ENCODE data around the gene SOX8. TPM values are rescaled to one million over a fixed set of nuclear protein-coding genes. Genes with fewer than 3 reads are reported as not detected.

SOX8 gene
- total RNA-seq, 1 donor from 2014 or later = 0.27 TPM

GRCh38 chr16:977081-977701 lies 4.4 kb upstream of the SOX8 start:
- Mint-ChIP-seq H3K4me3 (ENCODE audit: unreplicated experiment) (no peak overlapping the region), H3K36me3 (ENCODE audit: unreplicated experiment) (no peaks in the 10 kb centered on the region), H3K4me1 (ENCODE audit: unreplicated experiment) (peaks cover 1% of the 10 kb centered on the region), H3K27me3 (ENCODE audit: unreplicated experiment) (peaks cover 11% of the 10 kb centered on the region), H3K9me3 (ENCODE audit: unreplicated experiment) (no peaks in the 10 kb centered on the region), H3K27ac (ENCODE audit: unreplicated experiment) (no peak overlapping the region)
- TF ChIP-seq, protein P1, sequence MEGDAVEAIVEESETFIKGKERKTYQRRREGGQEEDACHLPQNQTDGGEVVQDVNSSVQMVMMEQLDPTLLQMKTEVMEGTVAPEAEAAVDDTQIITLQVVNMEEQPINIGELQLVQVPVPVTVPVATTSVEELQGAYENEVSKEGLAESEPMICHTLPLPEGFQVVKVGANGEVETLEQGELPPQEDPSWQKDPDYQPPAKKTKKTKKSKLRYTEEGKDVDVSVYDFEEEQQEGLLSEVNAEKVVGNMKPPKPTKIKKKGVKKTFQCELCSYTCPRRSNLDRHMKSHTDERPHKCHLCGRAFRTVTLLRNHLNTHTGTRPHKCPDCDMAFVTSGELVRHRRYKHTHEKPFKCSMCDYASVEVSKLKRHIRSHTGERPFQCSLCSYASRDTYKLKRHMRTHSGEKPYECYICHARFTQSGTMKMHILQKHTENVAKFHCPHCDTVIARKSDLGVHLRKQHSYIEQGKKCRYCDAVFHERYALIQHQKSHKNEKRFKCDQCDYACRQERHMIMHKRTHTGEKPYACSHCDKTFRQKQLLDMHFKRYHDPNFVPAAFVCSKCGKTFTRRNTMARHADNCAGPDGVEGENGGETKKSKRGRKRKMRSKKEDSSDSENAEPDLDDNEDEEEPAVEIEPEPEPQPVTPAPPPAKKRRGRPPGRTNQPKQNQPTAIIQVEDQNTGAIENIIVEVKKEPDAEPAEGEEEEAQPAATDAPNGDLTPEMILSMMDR (IDR thresholded peaks at IDR 0.05) = no peak
- no peak for DNase-seq (ENCODE audit: extremely low spot score, unreplicated experiment)

DNA sequence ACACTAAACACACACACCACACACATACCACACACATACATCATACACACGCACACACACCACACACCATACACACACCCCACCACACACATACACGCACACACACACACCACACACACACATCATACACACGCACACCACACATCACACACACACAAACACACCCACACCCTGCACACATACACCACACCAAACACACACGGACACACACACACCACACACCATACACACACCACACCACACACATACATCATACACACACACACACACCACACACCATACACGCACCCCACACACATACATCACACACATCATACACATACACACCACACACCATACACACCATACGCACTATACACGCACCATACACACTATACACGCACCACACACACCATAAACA lies 3.7 kb upstream of the SOX8 start:
- no peaks in the 10 kb centered on the region for H3K36me3 Mint-ChIP-seq (ENCODE audit: unreplicated experiment)
- no peak overlapping the region for H3K27ac Mint-ChIP-seq (ENCODE audit: unreplicated experiment)
- no peak for DNase-seq (ENCODE audit: extremely low spot score, unreplicated experiment)
- TF ChIP-seq, protein P1 (IDR thresholded peaks at IDR 0.05) = no peak
- no peaks in the 10 kb centered on the region for H3K9me3 Mint-ChIP-seq (ENCODE audit: unreplicated experiment)
- H3K27me3 Mint-ChIP-seq (ENCODE audit: unreplicated experiment) = peaks cover 15% of the 10 kb centered on the region
- H3K4me3 Mint-ChIP-seq (ENCODE audit: unreplicated experiment) = no peak overlapping the region
- peaks cover 4% of the 10 kb centered on the region for H3K4me1 Mint-ChIP-seq (ENCODE audit: unreplicated experiment)

GRCh38 chr16:978403-978802 lies 3.2 kb upstream of the SOX8 start:
- no peaks in the 10 kb centered on the region for H3K36me3 Mint-ChIP-seq (ENCODE audit: unreplicated experiment)
- H3K27ac Mint-ChIP-seq (ENCODE audit: unreplicated experiment) = no peak overlapping the region
- H3K27me3 Mint-ChIP-seq (ENCODE audit: unreplicated experiment) = peaks cover 17% of the 10 kb centered on the region
- DNase-seq (ENCODE audit: extremely low spot score, unreplicated experiment) = no peak
- peaks cover 4% of the 10 kb centered on the region for H3K4me1 Mint-ChIP-seq (ENCODE audit: unreplicated experiment)
- no peaks in the 10 kb centered on the region for H3K9me3 Mint-ChIP-seq (ENCODE audit: unreplicated experiment)
- H3K4me3 Mint-ChIP-seq (ENCODE audit: unreplicated experiment) = no peak overlapping the region
- TF ChIP-seq, protein P1 (IDR thresholded peaks at IDR 0.05) = no peak

DNA sequence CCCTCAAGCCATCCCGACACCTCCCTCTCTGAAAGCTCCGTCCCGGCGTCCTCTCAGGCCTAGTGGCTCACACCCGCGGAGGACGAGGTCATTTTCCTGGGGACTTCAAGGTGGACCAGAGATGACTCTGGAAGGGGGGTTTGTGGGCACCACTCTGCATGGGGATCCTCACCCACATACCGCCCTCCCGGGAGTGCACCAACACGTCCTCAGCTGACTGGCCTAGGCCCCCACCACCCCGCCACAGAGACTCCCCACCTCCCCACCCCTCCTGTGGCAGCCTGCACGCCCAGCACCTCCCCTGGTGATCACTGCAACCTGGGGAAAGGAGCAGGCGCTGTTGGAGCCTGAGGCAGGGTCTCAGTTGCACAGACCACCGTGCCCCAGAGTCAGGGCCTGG lies 2.4 kb upstream of the SOX8 start:
- H3K27me3 Mint-ChIP-seq (ENCODE audit: unreplicated experiment) = peaks cover 17% of the 10 kb centered on the region
- no peak overlapping the region for H3K4me3 Mint-ChIP-seq (ENCODE audit: unreplicated experiment)
- H3K4me1 Mint-ChIP-seq (ENCODE audit: unreplicated experiment) = peaks cover 4% of the 10 kb centered on the region

DNA sequence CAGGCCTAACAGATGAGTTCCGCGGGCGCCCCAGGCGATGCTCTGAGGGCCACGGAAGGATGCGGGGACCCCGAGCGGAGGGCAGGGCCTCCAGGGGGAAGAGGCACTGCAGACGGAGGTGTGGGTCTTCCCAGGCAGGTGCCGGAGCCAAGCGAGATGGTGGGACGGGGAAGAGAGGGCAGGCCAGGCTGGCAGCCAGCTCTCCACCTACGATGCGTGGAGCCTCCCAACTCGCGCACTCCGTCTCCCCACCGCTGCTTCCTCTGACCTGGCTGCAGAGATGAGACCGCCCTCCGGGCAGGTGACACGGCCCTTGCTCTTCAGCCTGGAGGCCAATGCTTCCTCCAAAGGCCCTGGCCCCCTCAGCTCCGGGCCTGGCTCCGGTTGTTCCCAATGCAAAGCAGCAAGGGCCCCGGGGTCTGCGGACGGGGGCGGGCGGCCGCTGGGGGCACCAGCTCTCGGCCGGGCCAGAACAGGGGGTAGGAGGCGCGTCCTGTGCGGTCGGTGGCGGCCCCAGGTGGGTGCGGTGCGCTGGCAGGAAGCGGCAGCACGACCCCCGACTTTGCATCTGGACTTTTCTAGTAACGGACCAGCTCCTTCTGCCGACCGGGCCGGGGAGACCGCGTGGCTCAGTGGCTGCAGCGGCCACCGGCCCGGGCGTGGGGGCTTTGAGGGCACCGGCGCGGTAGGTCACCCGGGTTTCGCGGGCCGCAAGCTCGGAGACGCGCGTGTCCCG lies 1.5 kb upstream of the SOX8 start:
- H3K36me3 Mint-ChIP-seq (ENCODE audit: unreplicated experiment) = no peaks in the 10 kb centered on the region
- TF ChIP-seq, protein P1 (IDR thresholded peaks at IDR 0.05) = no peak
- H3K4me1 Mint-ChIP-seq (ENCODE audit: unreplicated experiment) = peaks cover 4% of the 10 kb centered on the region
- H3K27ac Mint-ChIP-seq (ENCODE audit: unreplicated experiment) = no peak overlapping the region
- DNase-seq (ENCODE audit: extremely low spot score, unreplicated experiment) = no peak
- no peaks in the 10 kb centered on the region for H3K9me3 Mint-ChIP-seq (ENCODE audit: unreplicated experiment)
- peaks cover 17% of the 10 kb centered on the region for H3K27me3 Mint-ChIP-seq (ENCODE audit: unreplicated experiment)
- no peak overlapping the region for H3K4me3 Mint-ChIP-seq (ENCODE audit: unreplicated experiment)

More for the DNA sequence above, 2.4 kb upstream of the SOX8 start:
- no peaks in the 10 kb centered on the region for H3K36me3 Mint-ChIP-seq (ENCODE audit: unreplicated experiment)
- TF ChIP-seq, protein P1 (IDR thresholded peaks at IDR 0.05) = no peak
- no peak overlapping the region for H3K27ac Mint-ChIP-seq (ENCODE audit: unreplicated experiment)
- DNase-seq (ENCODE audit: extremely low spot score, unreplicated experiment) = no peak
- H3K9me3 Mint-ChIP-seq (ENCODE audit: unreplicated experiment) = no peaks in the 10 kb centered on the region
